Measurements from ENCODE around the gene TESK1.

DNA sequence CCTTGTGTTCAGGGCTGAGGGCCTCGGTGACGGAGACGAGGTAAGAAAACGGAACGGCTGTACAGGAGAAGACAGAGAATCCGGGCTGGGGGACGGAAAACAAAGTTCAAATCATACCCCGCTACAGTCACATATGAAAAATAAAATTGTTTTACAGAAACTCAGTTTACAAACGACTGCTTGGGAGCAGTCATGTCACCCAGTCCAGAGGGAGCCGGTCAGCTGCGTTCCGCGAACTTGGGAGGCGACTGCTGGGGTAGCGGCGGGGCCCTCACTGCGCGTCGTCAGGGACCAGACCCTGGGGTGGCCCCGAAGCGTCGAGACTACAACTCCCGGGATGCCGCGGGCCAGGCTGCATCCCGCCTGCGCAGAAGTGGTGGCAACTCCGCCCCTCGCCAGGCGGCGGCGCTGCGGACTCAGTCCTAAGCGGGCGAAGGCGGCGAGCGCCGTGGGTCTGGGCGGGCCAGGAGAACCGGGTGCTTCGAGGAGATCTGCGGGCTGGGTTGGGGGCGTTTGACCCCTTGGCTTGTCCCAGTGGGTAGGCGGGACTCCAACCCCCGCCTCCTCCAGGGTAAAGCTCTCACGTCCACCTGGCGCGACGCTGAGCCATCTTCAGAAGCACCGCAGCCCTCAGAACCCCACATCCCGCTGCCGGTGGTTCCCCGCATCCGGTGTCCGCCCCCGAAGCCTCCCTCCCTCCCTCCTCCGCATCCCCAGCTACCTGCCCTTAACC, 41.6 kb downstream of the TESK1 start:
- TF ChIP-seq CTCF (IDR thresholded peaks at IDR 0.05): peak; percentile 87
- no peak for TF ChIP-seq POLR2AphosphoS2 (conservative IDR thresholded peaks at IDR 0.05; ENCODE audit: low read length)
- peak; percentile 81 to 91 for TF ChIP-seq RAD21 (conservative IDR thresholded peaks at IDR 0.05 in 1 of 2, IDR thresholded peaks at IDR 0.05 in 1 of 2)
- TF ChIP-seq MAZ (IDR thresholded peaks at IDR 0.05; ENCODE audit: borderline replicate concordance, low read depth, low read length): no peak
- peak in 1 of 2 experiments; percentile 62; a peak in 2 of 5 replicates for TF ChIP-seq JUN (IDR thresholded peaks at IDR 0.05)

Data from A549 (cell line).